ENCODE results near the gene ITGA6.
A peak's percentile ranks its signal among the peaks of the same experiment; 100 is the strongest.

The ITGA6 gene

DNA sequence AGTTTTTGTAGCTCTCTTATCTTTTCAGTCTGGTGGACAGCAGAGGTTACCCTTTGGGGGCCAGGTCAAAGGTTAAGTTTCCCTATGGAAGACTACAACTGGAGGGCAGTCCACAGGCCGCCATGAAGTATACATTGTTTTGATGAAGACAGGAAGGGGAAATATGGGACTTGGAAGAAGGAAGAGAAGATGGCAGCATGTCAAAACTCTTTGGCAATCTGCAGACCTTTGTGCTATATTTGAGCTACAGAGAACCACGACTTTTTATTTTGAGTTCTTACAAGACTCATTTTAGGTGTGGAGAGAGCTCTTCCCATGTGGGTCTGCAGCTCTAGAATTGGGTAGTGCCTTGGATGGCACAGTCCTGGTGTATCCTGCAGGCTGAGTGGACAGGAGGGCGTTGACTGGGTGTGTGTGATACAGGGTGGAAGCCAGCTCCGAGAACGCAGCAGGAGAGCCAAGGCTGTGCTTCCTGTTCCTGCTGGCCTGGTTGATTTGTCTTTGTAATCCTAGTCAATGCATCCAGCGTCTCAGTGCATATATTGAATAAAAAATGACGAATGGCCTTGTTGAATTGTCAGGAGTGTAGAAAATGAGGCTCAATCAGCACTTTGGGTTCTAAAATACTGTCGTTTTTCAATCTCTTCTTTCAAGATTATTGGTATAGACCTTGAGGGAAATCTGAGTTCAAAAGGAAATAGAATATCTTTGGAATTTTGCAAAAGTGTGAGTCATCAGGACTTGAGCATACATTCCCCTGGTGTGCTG is 11.5 kb downstream of the ITGA6 start:
- Histone ChIP-seq H3K4me3 (ENCODE audit: low read length in 2 of 2) (peak overlapping the region in 1 of 2 donors; percentile 2), H3K27me3 (ENCODE audit: control insufficient read depth in 2 of 2, insufficient read depth in 2 of 2, low read length in 2 of 2) (no peaks in the 10 kb centered on the region), H3K9ac (ENCODE audit: low read depth in 1 of 2, low read length in 2 of 2) (peak overlapping the region in 1 of 2 donors; percentile 8), H3K9me3 (ENCODE audit: control insufficient read depth in 2 of 2, low read length in 2 of 2) (no peaks in the 10 kb centered on the region), H3K36me3 (ENCODE audit: control insufficient read depth in 2 of 2, insufficient read depth in 2 of 2, low read length in 2 of 2) (no peaks in the 10 kb centered on the region), H3K4me1 (ENCODE audit: control insufficient read depth in 2 of 2, insufficient read depth in 2 of 2, low read length in 2 of 2) (peaks cover 75 to 77% of the 10 kb centered on the region in 2 donors), H3K27ac (ENCODE audit: low read depth in 2 of 2, low read length in 2 of 2) (peak overlapping the region; percentile 66 to 86)

DNA sequence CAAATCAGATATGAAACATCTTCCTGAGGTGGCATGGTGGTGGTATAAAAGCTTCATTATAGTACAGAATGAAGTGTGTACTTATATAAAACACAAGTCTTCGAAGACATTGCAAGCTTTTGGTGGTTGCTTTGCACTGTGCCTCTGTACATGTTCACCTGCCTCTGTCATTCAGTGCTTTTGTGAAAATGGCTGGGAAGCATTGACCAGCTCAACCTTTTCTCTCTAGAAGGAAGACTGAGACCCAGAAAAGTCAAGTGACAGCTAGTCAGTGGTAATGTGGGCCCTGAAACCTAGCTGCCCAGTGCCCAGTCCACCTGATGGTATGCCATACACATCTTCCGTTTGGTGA is 12.1 kb downstream of the ITGA6 start:
- H3K4me1 ChIP-seq (ENCODE audit: control insufficient read depth in 2 of 2, insufficient read depth in 2 of 2, low read length in 2 of 2), result peaks cover 70 to 73% of the 10 kb centered on the region in 2 donors
- H3K9me3 ChIP-seq (ENCODE audit: control insufficient read depth in 2 of 2, low read length in 2 of 2), result no peaks in the 10 kb centered on the region
- no peaks in the 10 kb centered on the region for H3K27me3 ChIP-seq (ENCODE audit: control insufficient read depth in 2 of 2, insufficient read depth in 2 of 2, low read length in 2 of 2)
- H3K36me3 ChIP-seq (ENCODE audit: control insufficient read depth in 2 of 2, insufficient read depth in 2 of 2, low read length in 2 of 2), result no peaks in the 10 kb centered on the region
- peak overlapping the region in 1 of 2 donors; percentile 8 for H3K9ac ChIP-seq (ENCODE audit: low read depth in 1 of 2, low read length in 2 of 2)
- peak overlapping the region; percentile 66 to 86 for H3K27ac ChIP-seq (ENCODE audit: low read depth in 2 of 2, low read length in 2 of 2)
- peak overlapping the region in 1 of 2 donors; percentile 2 for H3K4me3 ChIP-seq (ENCODE audit: low read length in 2 of 2)

DNA sequence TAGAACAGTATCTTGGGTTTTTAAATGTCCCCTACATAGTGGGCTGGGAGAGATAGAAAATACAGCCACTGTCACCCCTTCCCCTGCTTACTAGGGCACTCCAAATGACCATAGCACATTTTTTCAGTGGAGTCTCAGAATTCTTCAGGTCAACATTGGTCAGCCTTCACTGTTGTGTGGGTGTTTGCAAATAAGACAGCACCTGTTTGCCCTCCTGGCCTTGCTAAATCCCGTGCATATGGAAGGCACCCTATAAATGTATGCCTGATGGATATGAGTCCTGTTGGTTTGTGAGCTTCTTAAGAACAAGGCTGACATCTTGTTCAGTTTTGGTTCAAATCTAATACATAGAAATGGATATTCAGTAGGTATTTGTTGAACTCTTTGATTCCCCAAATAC is 12.5 kb downstream of the ITGA6 start:
- Histone ChIP-seq H3K9me3 (ENCODE audit: control insufficient read depth in 2 of 2, low read length in 2 of 2) (no peaks in the 10 kb centered on the region), H3K36me3 (ENCODE audit: control insufficient read depth in 2 of 2, insufficient read depth in 2 of 2, low read length in 2 of 2) (no peaks in the 10 kb centered on the region), H3K4me1 (ENCODE audit: control insufficient read depth in 2 of 2, insufficient read depth in 2 of 2, low read length in 2 of 2) (peaks cover 66 to 69% of the 10 kb centered on the region in 2 donors), H3K27ac (ENCODE audit: low read depth in 2 of 2, low read length in 2 of 2) (peak overlapping the region; percentile 66 to 86), H3K9ac (ENCODE audit: low read depth in 1 of 2, low read length in 2 of 2) (no peak overlapping the region), H3K27me3 (ENCODE audit: control insufficient read depth in 2 of 2, insufficient read depth in 2 of 2, low read length in 2 of 2) (no peaks in the 10 kb centered on the region), H3K4me3 (ENCODE audit: low read length in 2 of 2) (no peak overlapping the region)

DNA sequence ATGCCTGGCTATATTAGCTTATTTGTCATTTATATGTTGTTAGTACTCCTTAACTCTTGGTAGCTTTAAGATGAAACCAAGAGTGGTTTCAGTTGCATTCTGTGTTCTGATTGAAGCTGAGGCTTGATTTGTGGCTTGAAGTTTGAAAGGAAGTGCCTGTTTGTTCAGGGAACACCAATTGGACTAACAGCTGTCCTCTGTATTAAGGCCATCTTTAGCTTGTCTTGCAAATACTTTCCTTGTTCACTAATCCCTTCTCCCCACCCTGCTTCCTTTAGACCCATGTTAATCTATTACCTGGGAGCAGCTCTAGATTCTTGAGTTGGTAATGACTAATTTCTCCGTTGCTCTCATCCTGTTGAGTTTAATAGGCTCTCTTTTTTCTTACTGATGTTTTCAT is 13.4 kb downstream of the ITGA6 start:
- H3K4me1 ChIP-seq (ENCODE audit: control insufficient read depth in 2 of 2, insufficient read depth in 2 of 2, low read length in 2 of 2), result peaks cover 59 to 64% of the 10 kb centered on the region in 2 donors
- H3K36me3 ChIP-seq (ENCODE audit: control insufficient read depth in 2 of 2, insufficient read depth in 2 of 2, low read length in 2 of 2), result no peaks in the 10 kb centered on the region
- H3K9me3 ChIP-seq (ENCODE audit: control insufficient read depth in 2 of 2, low read length in 2 of 2), result no peaks in the 10 kb centered on the region
- peak overlapping the region; percentile 2 to 7 for H3K4me3 ChIP-seq (ENCODE audit: low read length in 2 of 2)
- peak overlapping the region in 1 of 2 donors; percentile 64 for H3K9ac ChIP-seq (ENCODE audit: low read depth in 1 of 2, low read length in 2 of 2)
- peak overlapping the region; percentile 29 to 86 for H3K27ac ChIP-seq (ENCODE audit: low read depth in 2 of 2, low read length in 2 of 2)
- no peaks in the 10 kb centered on the region for H3K27me3 ChIP-seq (ENCODE audit: control insufficient read depth in 2 of 2, insufficient read depth in 2 of 2, low read length in 2 of 2)

DNA sequence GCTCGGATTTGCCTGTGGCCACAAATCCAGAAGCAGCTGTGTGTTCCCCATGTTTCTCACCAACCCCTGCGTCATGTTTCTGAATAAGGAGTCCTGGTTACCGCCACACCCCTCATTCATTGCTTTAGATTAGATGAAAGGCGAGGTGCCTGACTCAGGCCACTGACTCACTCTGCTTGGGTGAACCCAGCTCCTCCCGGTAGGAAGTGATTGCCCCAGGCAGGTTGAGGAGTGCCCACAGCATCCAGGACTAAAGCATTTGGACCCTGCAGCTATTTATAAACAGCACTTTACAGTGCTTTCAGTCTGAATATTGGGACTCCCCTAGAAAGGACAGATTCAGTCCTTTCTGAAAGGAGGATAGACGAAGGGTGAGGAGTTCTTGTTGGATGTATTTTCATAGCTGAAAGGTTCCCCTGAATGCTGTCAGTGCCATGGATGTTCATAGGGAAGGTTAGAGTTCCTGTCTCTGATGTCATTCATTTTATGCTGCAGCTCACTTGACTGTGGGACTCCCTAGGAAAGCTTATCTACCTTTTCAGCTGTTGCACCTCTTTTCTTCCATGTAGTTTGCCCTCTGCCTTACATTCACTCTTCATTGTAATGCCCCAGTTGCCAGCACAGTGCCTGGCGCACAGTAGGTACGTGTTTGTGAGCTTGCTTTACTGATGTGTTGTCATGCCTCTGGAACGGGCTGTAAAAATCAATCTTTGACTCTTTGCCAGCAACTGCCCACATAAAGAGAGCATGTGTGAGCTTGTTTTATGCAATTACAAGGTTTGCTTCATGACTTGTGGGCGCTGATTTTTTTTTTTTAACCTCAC is 14.9 kb downstream of the ITGA6 start:
- peak overlapping the region; percentile 48 to 64 for H3K9ac ChIP-seq (ENCODE audit: low read depth in 1 of 2, low read length in 2 of 2)
- no peaks in the 10 kb centered on the region for H3K9me3 ChIP-seq (ENCODE audit: control insufficient read depth in 2 of 2, low read length in 2 of 2)
- H3K27me3 ChIP-seq (ENCODE audit: control insufficient read depth in 2 of 2, insufficient read depth in 2 of 2, low read length in 2 of 2), result no peaks in the 10 kb centered on the region
- H3K4me3 ChIP-seq (ENCODE audit: low read length in 2 of 2), result peak overlapping the region; percentile 4 to 14
- H3K27ac ChIP-seq (ENCODE audit: low read depth in 2 of 2, low read length in 2 of 2), result peak overlapping the region; percentile 83 to 86
- H3K4me1 ChIP-seq (ENCODE audit: control insufficient read depth in 2 of 2, insufficient read depth in 2 of 2, low read length in 2 of 2), result peaks cover 52 to 63% of the 10 kb centered on the region in 2 donors
- H3K36me3 ChIP-seq (ENCODE audit: control insufficient read depth in 2 of 2, insufficient read depth in 2 of 2, low read length in 2 of 2), result no peaks in the 10 kb centered on the region

DNA sequence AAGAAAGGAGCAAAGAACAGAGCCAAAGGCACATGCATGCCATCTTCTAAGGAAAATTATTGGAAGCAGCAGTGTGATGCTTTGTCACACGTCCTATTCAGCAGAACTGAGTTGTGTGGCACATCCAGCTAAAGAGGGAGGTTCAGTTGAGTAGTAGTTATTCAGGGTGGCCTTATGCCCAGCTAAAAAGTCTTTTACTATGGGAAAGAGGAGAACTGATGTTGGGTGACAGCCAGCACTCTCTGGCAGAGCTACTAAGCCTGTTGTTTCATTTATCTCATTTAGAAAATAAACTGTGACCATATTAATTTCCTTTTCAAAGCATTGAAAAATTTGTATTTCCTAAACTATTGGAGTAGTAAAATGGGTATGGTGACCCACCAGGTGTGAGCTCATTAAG is 18.5 kb downstream of the ITGA6 start:
- Histone ChIP-seq H3K4me3 (ENCODE audit: low read length in 2 of 2) (no peak overlapping the region), H3K36me3 (ENCODE audit: control insufficient read depth in 2 of 2, insufficient read depth in 2 of 2, low read length in 2 of 2) (no peaks in the 10 kb centered on the region), H3K27ac (ENCODE audit: low read depth in 2 of 2, low read length in 2 of 2) (no peak overlapping the region), H3K9me3 (ENCODE audit: control insufficient read depth in 2 of 2, low read length in 2 of 2) (no peaks in the 10 kb centered on the region), H3K4me1 (ENCODE audit: control insufficient read depth in 2 of 2, insufficient read depth in 2 of 2, low read length in 2 of 2) (peaks cover 36 to 53% of the 10 kb centered on the region in 2 donors), H3K9ac (ENCODE audit: low read depth in 1 of 2, low read length in 2 of 2) (no peak overlapping the region), H3K27me3 (ENCODE audit: control insufficient read depth in 2 of 2, insufficient read depth in 2 of 2, low read length in 2 of 2) (no peaks in the 10 kb centered on the region)

DNA sequence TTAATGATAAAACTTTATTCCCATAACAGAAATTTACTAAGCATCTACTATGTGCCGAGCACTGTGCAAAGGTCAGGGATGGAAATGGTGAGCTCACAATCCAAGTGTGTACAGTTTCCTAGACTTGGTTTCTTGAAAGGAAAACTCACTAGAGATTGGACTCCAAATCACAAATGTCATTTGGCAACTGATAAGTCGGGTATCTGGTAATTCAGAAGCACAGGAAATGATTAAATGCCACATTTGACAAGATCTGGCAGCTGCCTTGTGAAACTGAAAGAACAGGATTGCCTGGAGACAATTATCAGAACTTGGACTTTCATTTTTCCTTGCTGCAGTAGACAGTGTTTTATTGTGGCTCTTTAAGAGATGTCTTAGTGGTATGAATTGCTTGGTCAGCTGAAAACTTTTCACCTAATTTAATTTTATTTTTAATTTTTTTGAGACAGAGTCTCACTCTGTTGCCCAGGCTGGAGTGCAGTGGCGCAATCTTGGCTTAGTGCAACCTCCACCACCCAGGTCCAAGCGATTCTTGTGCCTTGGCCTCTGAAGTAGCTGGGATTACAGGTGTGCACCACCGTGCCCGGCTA is 19.2 kb downstream of the ITGA6 start:
- Histone ChIP-seq H3K4me1 (ENCODE audit: control insufficient read depth in 2 of 2, insufficient read depth in 2 of 2, low read length in 2 of 2) (peaks cover 28 to 46% of the 10 kb centered on the region in 2 donors), H3K9ac (ENCODE audit: low read depth in 1 of 2, low read length in 2 of 2) (no peak overlapping the region), H3K9me3 (ENCODE audit: control insufficient read depth in 2 of 2, low read length in 2 of 2) (no peaks in the 10 kb centered on the region), H3K27ac (ENCODE audit: low read depth in 2 of 2, low read length in 2 of 2) (peak overlapping the region in 1 of 2 donors; percentile 59), H3K36me3 (ENCODE audit: control insufficient read depth in 2 of 2, insufficient read depth in 2 of 2, low read length in 2 of 2) (no peaks in the 10 kb centered on the region), H3K4me3 (ENCODE audit: low read length in 2 of 2) (no peak overlapping the region), H3K27me3 (ENCODE audit: control insufficient read depth in 2 of 2, insufficient read depth in 2 of 2, low read length in 2 of 2) (no peaks in the 10 kb centered on the region)

DNA sequence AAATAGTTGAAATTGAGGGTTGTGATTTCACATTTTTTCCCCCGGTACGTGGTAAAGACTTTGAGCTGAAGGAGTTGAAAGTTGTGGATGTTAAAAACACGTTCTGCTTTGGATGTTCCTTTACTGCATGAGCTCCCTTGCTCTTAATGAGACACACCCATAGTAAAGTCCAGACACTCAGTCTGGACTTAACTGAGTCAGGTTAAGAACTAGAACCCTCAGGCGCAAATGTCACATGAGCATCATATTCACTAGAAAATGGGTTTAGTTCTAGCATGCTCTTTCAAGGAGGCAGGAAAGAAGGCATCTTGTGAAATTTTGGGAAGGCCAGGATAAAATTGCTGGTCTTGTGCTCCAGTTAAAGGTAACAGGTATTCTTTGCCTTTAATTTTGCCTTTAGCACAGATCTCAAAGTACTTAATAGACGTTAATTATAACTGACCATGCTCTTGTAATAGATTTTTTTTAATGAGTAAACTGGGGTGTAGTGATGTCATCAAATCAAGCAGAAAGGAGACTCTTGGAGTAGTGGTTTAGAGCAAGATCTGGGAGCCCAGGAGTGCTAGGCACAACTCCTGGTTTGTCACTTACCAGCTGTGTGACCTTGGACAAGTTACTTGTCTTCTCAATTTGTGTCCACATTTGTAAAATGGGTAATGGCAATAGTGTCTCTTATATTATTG is 20.6 kb downstream of the ITGA6 start:
- H3K27me3 ChIP-seq (ENCODE audit: control insufficient read depth in 2 of 2, insufficient read depth in 2 of 2, low read length in 2 of 2), result no peaks in the 10 kb centered on the region
- no peaks in the 10 kb centered on the region for H3K9me3 ChIP-seq (ENCODE audit: control insufficient read depth in 2 of 2, low read length in 2 of 2)
- H3K9ac ChIP-seq (ENCODE audit: low read depth in 1 of 2, low read length in 2 of 2), result no peak overlapping the region
- H3K4me3 ChIP-seq (ENCODE audit: low read length in 2 of 2), result no peak overlapping the region
- peak overlapping the region; percentile 13 to 63 for H3K27ac ChIP-seq (ENCODE audit: low read depth in 2 of 2, low read length in 2 of 2)
- no peaks in the 10 kb centered on the region for H3K36me3 ChIP-seq (ENCODE audit: control insufficient read depth in 2 of 2, insufficient read depth in 2 of 2, low read length in 2 of 2)
- peaks cover 15 to 32% of the 10 kb centered on the region in 2 donors for H3K4me1 ChIP-seq (ENCODE audit: control insufficient read depth in 2 of 2, insufficient read depth in 2 of 2, low read length in 2 of 2)

DNA sequence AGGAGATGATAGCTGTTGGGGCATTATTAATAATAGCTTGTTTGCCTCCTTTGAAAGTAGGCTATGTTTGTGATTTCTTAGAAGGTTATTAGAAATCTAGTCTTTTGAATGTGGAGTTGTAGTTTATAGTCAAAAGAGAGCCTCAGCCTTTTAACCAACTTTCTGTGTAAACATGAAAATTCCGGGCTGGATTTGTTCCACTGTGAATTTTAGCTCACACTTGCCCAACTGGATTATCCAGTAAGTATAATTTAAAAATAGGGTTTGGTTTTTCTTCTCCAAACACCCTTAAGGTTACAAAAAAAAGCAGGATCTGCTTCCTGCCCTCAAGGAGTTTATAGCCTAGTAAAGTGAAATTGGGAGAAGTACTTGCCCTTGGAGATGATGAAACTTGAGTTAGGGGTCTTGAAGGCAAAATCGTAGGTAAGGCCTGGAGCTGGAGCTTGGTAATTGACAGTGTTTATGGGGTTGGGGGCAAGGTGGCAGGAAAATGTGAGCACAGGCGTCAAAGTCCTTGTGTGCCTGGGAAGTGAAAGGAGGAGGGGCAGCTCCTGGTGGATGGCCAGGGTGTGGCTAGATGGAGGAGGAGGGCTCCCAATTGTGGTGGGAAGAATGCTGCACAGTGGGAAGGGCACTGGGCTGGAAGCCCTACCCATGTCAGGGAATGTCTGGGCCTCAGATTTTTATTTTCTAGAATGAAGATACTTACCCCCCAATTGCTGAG is 21.3 kb downstream of the ITGA6 start:
- Histone ChIP-seq H3K27ac (ENCODE audit: low read depth in 2 of 2, low read length in 2 of 2) (peak overlapping the region; percentile 13 to 63), H3K9ac (ENCODE audit: low read depth in 1 of 2, low read length in 2 of 2) (no peak overlapping the region), H3K36me3 (ENCODE audit: control insufficient read depth in 2 of 2, insufficient read depth in 2 of 2, low read length in 2 of 2) (no peaks in the 10 kb centered on the region), H3K4me1 (ENCODE audit: control insufficient read depth in 2 of 2, insufficient read depth in 2 of 2, low read length in 2 of 2) (peaks cover 14 to 28% of the 10 kb centered on the region in 2 donors), H3K27me3 (ENCODE audit: control insufficient read depth in 2 of 2, insufficient read depth in 2 of 2, low read length in 2 of 2) (no peaks in the 10 kb centered on the region), H3K9me3 (ENCODE audit: control insufficient read depth in 2 of 2, low read length in 2 of 2) (no peaks in the 10 kb centered on the region), H3K4me3 (ENCODE audit: low read length in 2 of 2) (no peak overlapping the region)
